Stimulated activated CD8-positive, alpha-beta memory T cell treated with anti-CD3 and anti-CD28 coated beads, Interleukin-15, amount 100 ng/mL, for 24 hours (primary cell): ENCODE data around the gene REC8.
"Not testable (repeated sequence)": the region's sequence is repeated elsewhere in the genome, so short reads cannot be mapped to it uniquely, and the experiment has no call there.

Source experiments
- DNase-seq: peaks from one replicate; pipeline ENCODE4 v3.0.0-alpha.2; 2020; ENCODE audit warnings: low read depth

Gene REC8

GRCh38 chr14:24203249-24203886 lies 31.5 kb downstream of the REC8 start:
- DNase-seq = not testable (repeated sequence)

- no peak for DNase-seq
Observed at GRCh38 chr14:24204163-24205146, 32.6 kb downstream of the REC8 start.

- DNase-seq = no peak
Observed at GRCh38 chr14:24206260-24207103, 34.6 kb downstream of the REC8 start.

GRCh38 chr14:24207104-24207551 lies 35.2 kb downstream of the REC8 start:
- no peak for DNase-seq

- no peak for DNase-seq
Observed at GRCh38 chr14:24207625-24208024, 35.7 kb downstream of the REC8 start.

GRCh38 chr14:24211311-24211710 lies 39.4 kb downstream of the REC8 start:
- DNase-seq = no peak

GRCh38 chr14:24212924-24213865 lies 41.3 kb downstream of the REC8 start, which contains the start of gene CHMP4A:
Gene CHMP4A (minus strand): TSS chr14:24213488. CDS start chr14:24213439, 49 bp downstream.
- peak; percentile 78 for DNase-seq

GRCh38 chr14:24213866-24214662 lies 42.2 kb downstream of the REC8 start:
- no peak for DNase-seq

GRCh38 chr14:24215495-24216344 lies 43.8 kb downstream of the REC8 start, which contains the start of gene MDP1:
Gene MDP1 (minus strand): TSS chr14:24216066. CDS start chr14:24215955, 111 bp downstream.
- DNase-seq = peak; percentile 54

GRCh38 chr14:24216345-24216699 lies 44.4 kb downstream of the REC8 start:
- DNase-seq = no peak

- not testable (repeated sequence) for DNase-seq
Observed at GRCh38 chr14:24216876-24217275, 45.0 kb downstream of the REC8 start.

GRCh38 chr14:24219080-24219479 lies 47.2 kb downstream of the REC8 start:
- DNase-seq = no peak

GRCh38 chr14:24219521-24219920 lies 47.6 kb downstream of the REC8 start:
- DNase-seq = no peak

- DNase-seq = not testable (repeated sequence)
Observed at GRCh38 chr14:24222987-24223386, 51.1 kb downstream of the REC8 start.

- DNase-seq = no peak
Observed at GRCh38 chr14:24224618-24225071, 52.8 kb downstream of the REC8 start.

- DNase-seq = no peak
Observed at GRCh38 chr14:24226473-24226872, 54.6 kb downstream of the REC8 start.

- DNase-seq = no peak
Observed at GRCh38 chr14:24228902-24229301, 57.0 kb downstream of the REC8 start.
